ENCODE measurements around the gene ELMO2.

Gene ELMO2

DNA sequence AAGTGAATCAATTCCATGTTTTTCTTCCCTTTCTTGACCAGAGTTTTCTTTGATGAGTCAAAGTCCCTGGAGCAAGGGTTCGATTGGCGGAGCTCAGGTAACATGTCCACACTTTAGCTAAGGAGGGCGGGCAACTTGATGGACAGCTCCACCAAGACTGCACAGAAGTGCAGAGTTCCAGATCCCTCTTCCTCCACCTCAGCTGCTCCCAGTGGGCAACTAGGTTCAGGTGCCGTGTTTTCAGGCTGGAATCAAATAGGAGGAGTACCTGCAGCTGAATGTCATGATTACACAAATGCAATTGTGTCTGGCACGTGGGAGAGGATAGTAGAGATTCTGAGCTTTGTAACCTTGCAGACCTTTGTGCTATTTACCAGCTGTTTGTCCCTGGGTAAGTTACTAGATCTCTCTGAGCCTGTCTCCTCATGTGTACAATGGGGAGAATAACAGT, 1.9 kb upstream of the ELMO2 start:
- Histone ChIP-seq H3K9me3 (ENCODE audit: severe bottlenecking) (no peaks in the 10 kb centered on the region), H3K4me3 (ENCODE audit: severe bottlenecking) (no peak overlapping the region), H3K27me3 (ENCODE audit: insufficient read depth, poor library complexity, severe bottlenecking) (peaks cover 5% of the 10 kb centered on the region), H3K36me3 (ENCODE audit: low read depth) (no peaks in the 10 kb centered on the region), H3K4me1 (ENCODE audit: insufficient read depth, poor library complexity, severe bottlenecking) (peaks cover 17% of the 10 kb centered on the region), H3K27ac (ENCODE audit: poor library complexity, severe bottlenecking) (no peak overlapping the region)
- no peak for DNase-seq (ENCODE audit: low spot score)
- ATAC-seq (ENCODE audit: low read depth) = 0 out of 3 replicates have a peak, but pooled peaks have one; percentile 1
- TF ChIP-seq, protein P1, sequence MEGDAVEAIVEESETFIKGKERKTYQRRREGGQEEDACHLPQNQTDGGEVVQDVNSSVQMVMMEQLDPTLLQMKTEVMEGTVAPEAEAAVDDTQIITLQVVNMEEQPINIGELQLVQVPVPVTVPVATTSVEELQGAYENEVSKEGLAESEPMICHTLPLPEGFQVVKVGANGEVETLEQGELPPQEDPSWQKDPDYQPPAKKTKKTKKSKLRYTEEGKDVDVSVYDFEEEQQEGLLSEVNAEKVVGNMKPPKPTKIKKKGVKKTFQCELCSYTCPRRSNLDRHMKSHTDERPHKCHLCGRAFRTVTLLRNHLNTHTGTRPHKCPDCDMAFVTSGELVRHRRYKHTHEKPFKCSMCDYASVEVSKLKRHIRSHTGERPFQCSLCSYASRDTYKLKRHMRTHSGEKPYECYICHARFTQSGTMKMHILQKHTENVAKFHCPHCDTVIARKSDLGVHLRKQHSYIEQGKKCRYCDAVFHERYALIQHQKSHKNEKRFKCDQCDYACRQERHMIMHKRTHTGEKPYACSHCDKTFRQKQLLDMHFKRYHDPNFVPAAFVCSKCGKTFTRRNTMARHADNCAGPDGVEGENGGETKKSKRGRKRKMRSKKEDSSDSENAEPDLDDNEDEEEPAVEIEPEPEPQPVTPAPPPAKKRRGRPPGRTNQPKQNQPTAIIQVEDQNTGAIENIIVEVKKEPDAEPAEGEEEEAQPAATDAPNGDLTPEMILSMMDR (IDR thresholded peaks at IDR 0.05; ENCODE audit: poor library complexity, severe bottlenecking) = no peak

DNA sequence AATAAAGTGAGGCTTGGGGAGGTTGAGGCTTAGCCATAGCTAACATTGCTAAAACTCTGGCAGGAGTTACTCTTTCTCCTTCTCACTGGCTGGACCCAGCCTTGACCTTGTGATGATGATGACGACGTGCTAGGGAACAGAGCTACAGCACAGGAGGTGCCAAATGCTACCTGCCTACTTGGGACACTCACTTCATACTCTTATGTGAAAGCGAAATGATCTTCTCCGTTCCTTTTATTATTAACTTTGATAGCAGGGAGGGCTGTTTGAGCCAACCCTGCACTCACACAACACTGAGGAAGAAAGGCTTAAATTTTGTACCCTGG, 1.2 kb upstream of the ELMO2 start:
- Histone ChIP-seq H3K4me1 (ENCODE audit: insufficient read depth, poor library complexity, severe bottlenecking) (peaks cover 17% of the 10 kb centered on the region), H3K36me3 (ENCODE audit: low read depth) (no peaks in the 10 kb centered on the region), H3K27me3 (ENCODE audit: insufficient read depth, poor library complexity, severe bottlenecking) (no peaks in the 10 kb centered on the region), H3K27ac (ENCODE audit: poor library complexity, severe bottlenecking) (no peak overlapping the region), H3K9me3 (ENCODE audit: severe bottlenecking) (no peaks in the 10 kb centered on the region), H3K4me3 (ENCODE audit: severe bottlenecking) (no peak overlapping the region)
- TF ChIP-seq, protein P1 (IDR thresholded peaks at IDR 0.05; ENCODE audit: poor library complexity, severe bottlenecking) = no peak
- ATAC-seq (ENCODE audit: low read depth) (no peak), DNase-seq (ENCODE audit: low spot score) (no peak)

DNA sequence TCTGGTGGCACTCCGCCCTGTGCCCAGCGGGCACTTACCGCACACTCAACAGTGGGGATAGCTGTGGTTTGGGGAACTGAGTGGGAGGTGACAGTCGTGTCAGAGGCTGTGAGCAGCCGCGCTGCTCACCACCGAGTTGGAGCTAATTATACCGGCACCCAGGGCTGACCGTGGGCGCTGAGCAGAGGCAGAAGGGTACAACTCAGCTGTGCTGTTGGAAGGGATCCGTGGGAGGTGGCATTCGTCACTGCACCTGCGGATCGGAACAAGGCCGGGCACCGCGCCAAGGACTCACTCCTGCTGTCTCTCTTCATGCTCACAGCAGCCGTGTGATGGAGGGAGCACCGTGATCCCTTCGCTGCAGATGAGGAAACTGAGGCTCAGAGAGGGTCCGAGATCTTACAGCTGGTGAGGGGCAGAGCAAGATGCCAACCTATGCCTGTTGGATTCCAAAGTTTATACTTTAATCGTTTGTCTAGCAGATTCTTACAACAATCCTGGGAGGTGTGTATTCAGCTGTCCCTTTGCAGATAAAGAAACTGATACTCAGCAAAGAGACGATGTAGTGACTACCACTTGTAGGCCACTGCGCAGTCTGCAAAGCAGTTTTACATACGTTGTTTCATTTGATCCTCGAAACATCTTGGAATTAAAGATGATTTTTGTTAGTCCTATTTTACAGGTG, 713 bp upstream of the ELMO2 start:
- Histone ChIP-seq H3K27me3 (ENCODE audit: insufficient read depth, poor library complexity, severe bottlenecking) (no peaks in the 10 kb centered on the region), H3K9me3 (ENCODE audit: severe bottlenecking) (no peaks in the 10 kb centered on the region), H3K27ac (ENCODE audit: poor library complexity, severe bottlenecking) (peak overlapping the region; percentile 44), H3K36me3 (ENCODE audit: low read depth) (no peaks in the 10 kb centered on the region), H3K4me3 (ENCODE audit: severe bottlenecking) (peak overlapping the region; percentile 92), H3K4me1 (ENCODE audit: insufficient read depth, poor library complexity, severe bottlenecking) (peaks cover 17% of the 10 kb centered on the region)
- DNase-seq (ENCODE audit: low spot score) (peak; percentile 94), ATAC-seq (ENCODE audit: low read depth) (peak; percentile 22)
- TF ChIP-seq, protein P1 (IDR thresholded peaks at IDR 0.05; ENCODE audit: poor library complexity, severe bottlenecking) = no peak

DNA sequence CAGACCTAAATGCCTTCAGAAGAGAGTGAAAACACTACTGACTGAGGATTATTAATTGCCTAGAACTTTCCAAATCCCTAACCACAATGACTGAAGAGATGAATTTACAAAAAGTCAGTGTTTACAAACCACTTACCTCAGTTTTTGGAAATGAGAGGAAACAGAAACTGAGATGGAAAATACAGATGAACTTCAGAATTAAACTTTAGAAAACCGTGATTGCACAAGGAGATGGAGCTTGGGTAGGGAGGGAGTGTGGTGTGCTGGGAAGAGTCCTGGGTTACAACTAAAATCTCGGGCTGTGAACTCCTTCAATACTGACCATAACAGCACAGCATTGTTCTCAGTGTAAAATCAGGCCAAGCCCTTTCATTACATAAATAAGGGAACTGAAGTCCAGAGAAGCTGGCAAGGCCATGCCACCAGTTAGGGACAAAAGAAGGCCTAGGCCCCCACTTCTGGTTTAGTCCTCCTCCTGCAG, 4.0 kb downstream of the ELMO2 start:
- peaks cover 16% of the 10 kb centered on the region for H3K36me3 ChIP-seq (ENCODE audit: low read depth)
- peaks cover 21% of the 10 kb centered on the region for H3K4me1 ChIP-seq (ENCODE audit: insufficient read depth, poor library complexity, severe bottlenecking)
- TF ChIP-seq, protein P1 (IDR thresholded peaks at IDR 0.05; ENCODE audit: poor library complexity, severe bottlenecking) = no peak
- no peaks in the 10 kb centered on the region for H3K27me3 ChIP-seq (ENCODE audit: insufficient read depth, poor library complexity, severe bottlenecking)
- no peak overlapping the region for H3K27ac ChIP-seq (ENCODE audit: poor library complexity, severe bottlenecking)
- peak; percentile 29 for DNase-seq (ENCODE audit: low spot score)
- no peaks in the 10 kb centered on the region for H3K9me3 ChIP-seq (ENCODE audit: severe bottlenecking)
- no peak overlapping the region for H3K4me3 ChIP-seq (ENCODE audit: severe bottlenecking)
- no peak for ATAC-seq (ENCODE audit: low read depth)

DNA sequence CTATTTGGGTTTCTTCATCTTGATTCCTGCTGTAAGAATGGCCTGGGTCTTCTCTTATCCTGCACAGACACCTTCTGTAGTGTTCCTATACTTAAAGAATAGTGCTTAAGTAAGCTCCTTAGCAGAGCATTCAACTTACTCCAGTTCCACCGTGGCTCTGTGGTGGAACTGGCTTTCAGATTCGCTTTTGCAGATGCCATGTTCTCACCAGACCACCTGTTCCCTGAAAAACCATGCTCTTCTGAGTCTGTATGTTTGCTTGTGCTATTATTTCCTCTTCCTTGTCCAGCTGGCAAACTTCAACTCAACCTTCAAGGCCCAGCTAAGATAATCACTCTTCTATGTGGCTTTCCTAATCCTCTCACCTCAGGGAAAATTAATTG, 4.9 kb downstream of the ELMO2 start:
- Histone ChIP-seq H3K27me3 (ENCODE audit: insufficient read depth, poor library complexity, severe bottlenecking) (no peaks in the 10 kb centered on the region), H3K4me1 (ENCODE audit: insufficient read depth, poor library complexity, severe bottlenecking) (peaks cover 18% of the 10 kb centered on the region), H3K4me3 (ENCODE audit: severe bottlenecking) (no peak overlapping the region), H3K36me3 (ENCODE audit: low read depth) (peaks cover 25% of the 10 kb centered on the region), H3K9me3 (ENCODE audit: severe bottlenecking) (no peaks in the 10 kb centered on the region), H3K27ac (ENCODE audit: poor library complexity, severe bottlenecking) (peak overlapping the region; percentile 53)
- TF ChIP-seq, protein P1 (IDR thresholded peaks at IDR 0.05; ENCODE audit: poor library complexity, severe bottlenecking) = no peak
- DNase-seq (ENCODE audit: low spot score) = peak; percentile 18
- no peak for ATAC-seq (ENCODE audit: low read depth)

Measured in RWPE2 (cell line).